H9 (cell line): ENCODE data around the gene CDKL1. TPM values are rescaled to one million over a fixed set of nuclear protein-coding genes. Genes with fewer than 3 reads are reported as not detected.
A peak's percentile ranks its signal among the peaks of the same experiment; 100 is the strongest.

Source experiments
- DNase-seq: peaks from one replicate; pipeline ENCODE4 v3.0.0-alpha.2; 2017
- H2AFZ ChIP-seq: one replicate; pipeline ENCODE4 v1.6.1; 2013; ENCODE audit warnings: mild to moderate bottlenecking, low read length, control low read depth, moderate library complexity
- H2AK5ac ChIP-seq: 2 replicates; pipeline ENCODE4 v1.6.1; 2013; ENCODE audit warnings: low read length, control low read depth, mixed read lengths; ENCODE audit not compliant: insufficient read length
- H2BK120ac ChIP-seq: one replicate; pipeline ENCODE4 v1.6.1; 2013; ENCODE audit warnings: low read depth, mild to moderate bottlenecking, low read length, control low read depth, inconsistent platforms; ENCODE audit not compliant: poor library complexity, severe bottlenecking
- H2BK12ac ChIP-seq: 2 replicates; pipeline ENCODE4 v1.6.1; 2013; ENCODE audit warnings: low read length, control low read depth, mixed read lengths, low read depth; ENCODE audit not compliant: insufficient read length
- H2BK15ac ChIP-seq: 2 replicates; pipeline ENCODE4 v1.6.1; 2013; ENCODE audit warnings: low read depth, low read length, control low read depth
- H2BK20ac ChIP-seq: one replicate; pipeline ENCODE4 v1.6.1; 2013; ENCODE audit warnings: low read depth, mild to moderate bottlenecking, low read length, control low read depth, inconsistent platforms; ENCODE audit not compliant: poor library complexity, severe bottlenecking
- H2BK5ac ChIP-seq: 2 replicates; pipeline ENCODE4 v1.6.1; 2013; ENCODE audit warnings: low read length, control low read depth, mixed read lengths; ENCODE audit not compliant: insufficient read length
- H3K14ac ChIP-seq: 2 replicates; pipeline ENCODE4 v1.6.1; 2013; ENCODE audit warnings: low read length, control low read depth; ENCODE audit not compliant: insufficient read depth
- H3K18ac ChIP-seq: 2 replicates; pipeline ENCODE4 v1.6.1; 2013; ENCODE audit warnings: low read depth, mild to moderate bottlenecking, mixed read lengths, low read length, control low read depth; ENCODE audit not compliant: insufficient read length
- H3K23ac ChIP-seq: 2 replicates; pipeline ENCODE4 v1.6.1; 2013; ENCODE audit warnings: low read length, control low read depth, mixed read lengths, low read depth; ENCODE audit not compliant: insufficient read length
- H3K23me2 ChIP-seq: 2 replicates; pipeline ENCODE4 v1.6.1; 2013; ENCODE audit warnings: low read depth, mild to moderate bottlenecking, mixed read lengths, low read length, control low read depth; ENCODE audit not compliant: insufficient read length, poor library complexity, severe bottlenecking
- H3K27ac ChIP-seq: 2 replicates; pipeline ENCODE4 v1.5.1; 2013; ENCODE audit warnings: low read length, control low read depth, mixed read lengths, low read depth; ENCODE audit not compliant: insufficient read length
- H3K27me3 ChIP-seq: 2 replicates; pipeline ENCODE4 v1.6.1; 2013; ENCODE audit warnings: low read length, control low read depth, inconsistent platforms; ENCODE audit not compliant: insufficient read depth
- H3K4ac ChIP-seq: 2 replicates; pipeline ENCODE4 v1.6.1; 2013; ENCODE audit warnings: low read depth, mild to moderate bottlenecking, control low read depth, inconsistent platforms, low read length, moderate library complexity
- H3K4me1 ChIP-seq: 2 replicates; pipeline ENCODE4 v1.6.1; 2013; ENCODE audit warnings: low read length, control low read depth, inconsistent platforms; ENCODE audit not compliant: insufficient read depth
- H3K4me2 ChIP-seq: 2 replicates; pipeline ENCODE4 v1.6.1; 2013; ENCODE audit warnings: low read length, control low read depth, mixed read lengths; ENCODE audit not compliant: insufficient read length, insufficient read depth
- H3K56ac ChIP-seq: 2 replicates; pipeline ENCODE4 v1.6.1; 2013; ENCODE audit warnings: low read depth, mild to moderate bottlenecking, mixed read lengths, low read length, control low read depth; ENCODE audit not compliant: insufficient read length
- H3K79me1 ChIP-seq: 2 replicates; pipeline ENCODE4 v1.6.1; 2013; ENCODE audit warnings: low read depth, mild to moderate bottlenecking, moderate library complexity, low read length, control low read depth, inconsistent platforms; ENCODE audit not compliant: insufficient read depth, poor library complexity, severe bottlenecking
- H3K79me2 ChIP-seq: 2 replicates; pipeline ENCODE4 v1.6.1; 2013; ENCODE audit warnings: low read length, control low read depth, inconsistent platforms; ENCODE audit not compliant: insufficient read depth
- H3K9ac ChIP-seq: 2 replicates; pipeline ENCODE4 v1.6.1; 2013; ENCODE audit warnings: low read length, control low read depth, mixed read lengths; ENCODE audit not compliant: insufficient read length; ENCODE audit errors: extremely low read depth
- H3K9me3 ChIP-seq: one replicate; pipeline ENCODE4 v1.6.1; 2013; ENCODE audit warnings: low read depth, low read length, inconsistent platforms; ENCODE audit not compliant: control insufficient read depth
- H3T11ph ChIP-seq: one replicate; pipeline ENCODE4 v1.6.1; 2013; ENCODE audit warnings: mild to moderate bottlenecking, low read length, control low read depth, inconsistent platforms
- H4K20me1 ChIP-seq: one replicate; pipeline ENCODE4 v1.6.1; 2013; ENCODE audit not compliant: control insufficient read depth, insufficient read length, insufficient read depth
- H4K5ac ChIP-seq: 2 replicates; pipeline ENCODE4 v1.6.1; 2013; ENCODE audit warnings: low read depth, mild to moderate bottlenecking, mixed read lengths, low read length, control low read depth; ENCODE audit not compliant: insufficient read length
- H4K8ac ChIP-seq: replicated peaks from 2 replicates; pipeline ENCODE4 v1.6.1; 2013; ENCODE audit warnings: low read length, control low read depth, mixed read lengths, low read depth; ENCODE audit not compliant: insufficient read length
- H4K91ac ChIP-seq: 2 replicates; pipeline ENCODE4 v1.6.1; 2013; ENCODE audit warnings: low read depth, mild to moderate bottlenecking, moderate library complexity, mixed read lengths, low read length, control low read depth; ENCODE audit not compliant: insufficient read length
- H3K27ac Mint-ChIP-seq, 3 experiments: 2 replicates in 2 of 3; 3 replicates in 1 of 3; pipeline ENCODE4 v1.8.0; 2020 to 2021; ENCODE audit warnings: mixed read lengths in 3 of 3, mild to moderate bottlenecking in 1 of 3, moderate library complexity in 1 of 3
- H3K27me3 Mint-ChIP-seq: 2 replicates; pipeline ENCODE4 v1.8.0; 2021; ENCODE audit warnings: low read depth, mild to moderate bottlenecking, moderate library complexity, mixed read lengths
- H3K36me3 Mint-ChIP-seq, 3 experiments: 2 replicates in 2 of 3; 3 replicates in 1 of 3; pipeline ENCODE4 v1.8.0; 2020 to 2021; ENCODE audit warnings: low read depth in 3 of 3, mixed read lengths in 3 of 3; ENCODE audit not compliant: insufficient read depth in 1 of 3
- H3K4me1 Mint-ChIP-seq, 2 experiments: 2 replicates each; pipeline ENCODE4 v1.8.0; 2020; ENCODE audit warnings: mixed read lengths in 2 of 2
- H3K4me3 Mint-ChIP-seq, 2 experiments: 2 replicates in 1 of 2; 3 replicates in 1 of 2; pipeline ENCODE4 v1.8.0; 2020 to 2021; ENCODE audit warnings: mild to moderate bottlenecking in 2 of 2, mixed read lengths in 2 of 2, moderate library complexity in 1 of 2
- H3K9me3 Mint-ChIP-seq, 2 experiments: 2 replicates in 1 of 2; 3 replicates in 1 of 2; pipeline ENCODE4 v1.8.0; 2020; ENCODE audit warnings: mild to moderate bottlenecking in 2 of 2, mixed read lengths in 2 of 2, moderate library complexity in 1 of 2
- CTCF ChIP-seq: fragments of 200-600 bp; sonication (generic); conservative IDR thresholded peaks from 3 replicates; pipeline ENCODE4 v1.8.0; 2021; ENCODE audit warnings: antibody characterized with exemption, mild to moderate bottlenecking
- WGBS: extraction: QIAGEN DNeasy Blood & Tissue Kit; methylation state at CpG from one replicate; pipeline ENCODE4 v1.1.7; 2013; ENCODE audit warnings: missing lambda C conversion rate, low lambda C conversion rate, mixed read lengths; ENCODE audit not compliant: insufficient read length; ENCODE audit errors: extremely low coverage; 5-methylcytosine and 5-hydroxymethylcytosine counted together
- total RNA-seq: library from RNA; stranded (reverse); gene quantifications from 2 replicates; pipeline ENCODE4 v1.2.1, GENCODE V29; 2021

Gene CDKL1
- total RNA-seq, 1 experiment from 2014 or later, result 0.72 TPM

- Histone ChIP-seq H3K9me3 (no peaks in the 10 kb centered on the region), H3K4me1 (no peaks in the 10 kb centered on the region), H3K4me2 (no peak overlapping the region), H3K4ac (no peak overlapping the region), H4K91ac (no peak overlapping the region), H2BK120ac (no peak overlapping the region), H2AFZ (no peak overlapping the region), H2BK20ac (no peak overlapping the region), H2BK5ac (no peak overlapping the region), H3K56ac (no peak overlapping the region), H3K79me2 (no peaks in the 10 kb centered on the region), H3K27ac (no peak overlapping the region), H3K79me1 (no peaks in the 10 kb centered on the region), H3K9ac (no peak overlapping the region), H4K8ac (no peak overlapping the region), H3K23ac (no peak overlapping the region), H2BK15ac (no peak overlapping the region), H3K23me2 (no peaks in the 10 kb centered on the region), H2BK12ac (no peak overlapping the region), H3K18ac (no peak overlapping the region), H2AK5ac (no peak overlapping the region), H4K5ac (no peak overlapping the region), H3K14ac (no peak overlapping the region), H3K27me3 (no peaks in the 10 kb centered on the region), H3T11ph (no peak overlapping the region), H4K20me1 (no peaks in the 10 kb centered on the region)
- Mint-ChIP-seq H3K9me3 (peaks cover 5 to 11% of the 10 kb centered on the region in 2 experiments; a peak in 3 of 5 replicates), H3K27me3 (peaks cover 4% of the 10 kb centered on the region), H3K36me3 (peaks cover 1 to 13% (median 1%) of the 10 kb centered on the region in 3 experiments; a peak in 4 of 7 replicates), H3K27ac (peak overlapping the region in 1 of 3 experiments; percentile 55; a peak in 1 of 7 replicates), H3K4me3 (no peak overlapping the region), H3K4me1 (peaks cover 10 to 13% of the 10 kb centered on the region in 2 experiments)
- no peak for TF ChIP-seq CTCF
- no CpG with 5 or more reads among the region's 6 CpGs for WGBS
- no peak for DNase-seq
Observed at GRCh38 chr14:50407111-50407812, 10.6 kb upstream of the CDKL1 start.
